ENCODE results near the gene SPINK6. TPM values are rescaled to one million over a fixed set of nuclear protein-coding genes. Genes with fewer than 3 reads are reported as not detected.
A peak's percentile ranks its signal among the peaks of the same experiment; 100 is the strongest.

Gene SPINK6
- polyA plus RNA-seq, 4 donors: not detected

DNA sequence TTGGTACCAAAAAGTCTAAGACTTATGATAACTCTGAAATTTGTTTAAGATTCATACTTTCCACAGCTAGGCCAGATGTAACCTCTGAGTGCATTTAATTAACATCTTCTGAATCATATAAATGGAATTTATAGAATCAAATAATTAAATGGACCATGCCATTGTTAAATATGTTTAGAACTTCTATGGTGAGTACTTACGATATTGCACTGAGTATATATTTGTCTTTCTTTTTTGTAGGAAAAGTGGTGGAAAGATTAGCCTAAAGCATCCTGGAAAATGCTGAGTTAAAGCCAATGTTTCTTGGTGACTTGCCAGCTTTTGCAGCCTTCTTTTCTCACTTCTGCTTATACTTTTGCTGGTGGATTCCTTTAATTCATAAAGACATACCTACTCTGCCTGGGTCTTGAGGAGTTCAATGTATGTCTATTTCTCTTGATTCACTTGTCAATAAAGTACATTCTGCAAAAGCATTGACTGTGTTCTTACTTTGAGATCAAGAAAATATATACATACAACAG lies 11.9 kb downstream of the SPINK6 start:
- no peak for DNase-seq (ENCODE audit: low read depth in 4 of 4, low spot score in 2 of 4)

DNA sequence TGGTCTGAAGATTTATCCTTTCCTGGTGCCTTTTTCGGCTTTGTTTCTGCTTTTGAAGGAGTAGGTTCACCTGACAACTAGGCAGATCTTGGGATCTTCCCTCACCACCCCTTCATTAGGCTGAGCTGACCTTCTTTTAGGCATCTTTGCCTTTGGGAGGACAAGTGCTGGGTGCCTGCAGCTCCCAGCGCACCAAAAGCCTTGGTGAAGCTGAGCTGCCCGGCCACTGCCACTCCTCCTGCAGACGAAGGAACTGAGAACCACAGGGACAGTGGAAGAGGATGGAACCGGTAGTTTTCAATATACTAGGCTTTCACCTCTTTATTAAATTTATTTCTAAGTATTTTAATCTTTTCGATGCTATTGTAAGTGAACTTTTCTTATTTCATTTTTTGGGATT lies 18.7 kb downstream of the SPINK6 start:
- no peak for DNase-seq (ENCODE audit: low read depth in 4 of 4, low spot score in 2 of 4)

DNA sequence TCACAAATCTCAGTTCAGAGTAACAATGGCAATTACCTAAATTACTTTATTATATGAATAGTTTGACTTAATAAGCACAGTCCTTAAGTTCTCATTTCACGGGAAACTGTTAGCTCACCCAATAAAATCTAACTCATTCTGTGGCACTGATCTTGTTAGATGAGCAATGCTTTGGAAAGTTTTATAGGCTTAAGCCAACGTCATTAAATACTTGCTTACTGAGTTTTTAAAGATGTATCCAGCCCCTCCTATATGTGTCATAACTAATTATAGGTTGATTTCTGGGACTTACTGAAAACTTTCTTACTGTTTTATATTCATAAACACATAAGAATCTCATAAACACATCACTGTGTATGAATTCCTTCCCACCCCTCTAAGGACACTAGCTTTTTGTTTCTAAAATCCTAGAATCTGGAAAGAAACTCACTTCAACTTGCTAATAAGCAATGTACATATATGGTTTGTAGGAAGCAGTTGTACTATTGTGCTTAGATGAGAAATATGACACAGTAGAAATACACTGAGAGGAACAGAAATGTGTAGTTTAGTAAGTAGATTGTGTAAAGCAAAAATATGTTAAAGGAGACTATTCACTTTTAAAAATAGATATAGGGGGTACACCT lies 21.4 kb downstream of the SPINK6 start:
- DNase-seq (ENCODE audit: low read depth in 4 of 4, low spot score in 2 of 4): no peak

DNA sequence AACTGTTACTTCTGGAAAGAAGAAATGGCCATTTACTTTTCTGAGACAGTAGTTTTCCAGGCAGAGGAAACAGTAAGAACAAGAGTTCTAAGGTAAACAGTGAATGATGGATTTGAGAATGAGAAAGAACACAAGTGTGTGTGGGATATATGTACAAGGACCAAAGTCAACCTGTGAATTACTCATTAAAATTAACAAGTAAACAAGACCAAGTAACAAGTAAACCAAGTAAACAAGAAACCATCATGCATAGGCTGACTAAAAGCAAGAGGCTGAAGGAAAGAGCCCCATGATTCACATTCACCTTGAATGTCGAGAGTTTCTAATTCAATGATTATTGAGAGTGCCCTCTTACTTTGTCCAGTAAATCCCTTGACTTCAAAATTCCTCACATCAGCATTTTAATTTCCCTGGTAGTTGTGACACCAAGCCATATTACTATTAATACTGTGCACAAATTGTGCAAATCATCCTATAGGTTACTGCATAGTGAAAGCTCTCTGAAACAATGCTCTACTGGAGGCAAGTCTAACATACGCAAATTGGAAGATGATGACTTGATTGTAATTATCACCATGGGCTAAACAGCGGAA lies 25.6 kb downstream of the SPINK6 start:
- no peak for DNase-seq (ENCODE audit: low read depth in 4 of 4, low spot score in 2 of 4)

DNA sequence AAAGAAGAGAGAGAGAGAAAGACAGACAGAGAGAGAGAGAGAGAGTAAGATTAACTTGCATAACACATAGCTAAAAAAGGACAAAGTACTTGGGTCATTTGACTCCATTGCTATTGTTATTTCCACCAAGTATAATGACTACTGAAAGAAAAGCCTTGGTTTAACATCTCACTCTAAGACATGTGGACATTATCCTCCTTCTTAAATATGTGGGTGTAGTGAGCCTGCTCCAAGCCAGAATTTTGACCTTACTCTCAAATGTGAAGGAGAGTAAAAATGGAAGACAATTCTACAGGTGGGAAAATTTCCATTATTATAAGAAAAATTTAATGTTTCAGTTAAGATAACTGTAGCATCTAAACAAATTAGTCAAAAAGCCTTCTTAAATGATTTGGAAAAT lies 27.0 kb downstream of the SPINK6 start:
- no peak for DNase-seq (ENCODE audit: low read depth in 4 of 4, low spot score in 2 of 4)

DNA sequence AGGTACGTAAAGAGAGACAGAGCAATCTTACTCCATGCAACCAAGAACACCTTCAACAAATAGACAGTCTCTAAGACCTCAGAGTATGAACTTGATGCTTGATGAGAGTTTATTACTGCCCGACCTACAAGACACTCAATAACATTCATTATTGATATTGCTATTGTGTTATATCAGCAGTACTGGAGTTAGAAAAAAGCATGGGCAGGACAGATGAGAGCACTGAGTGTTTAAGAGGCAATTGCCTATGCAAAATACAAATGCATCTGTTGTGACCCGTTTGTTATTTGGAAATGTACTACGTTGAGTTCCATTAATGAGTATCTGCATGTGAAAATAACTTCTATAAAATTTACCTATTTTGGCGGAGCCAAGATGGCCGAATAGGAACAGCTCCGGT lies 27.4 kb downstream of the SPINK6 start:
- no peak for DNase-seq (ENCODE audit: low read depth in 4 of 4, low spot score in 2 of 4)

DNA sequence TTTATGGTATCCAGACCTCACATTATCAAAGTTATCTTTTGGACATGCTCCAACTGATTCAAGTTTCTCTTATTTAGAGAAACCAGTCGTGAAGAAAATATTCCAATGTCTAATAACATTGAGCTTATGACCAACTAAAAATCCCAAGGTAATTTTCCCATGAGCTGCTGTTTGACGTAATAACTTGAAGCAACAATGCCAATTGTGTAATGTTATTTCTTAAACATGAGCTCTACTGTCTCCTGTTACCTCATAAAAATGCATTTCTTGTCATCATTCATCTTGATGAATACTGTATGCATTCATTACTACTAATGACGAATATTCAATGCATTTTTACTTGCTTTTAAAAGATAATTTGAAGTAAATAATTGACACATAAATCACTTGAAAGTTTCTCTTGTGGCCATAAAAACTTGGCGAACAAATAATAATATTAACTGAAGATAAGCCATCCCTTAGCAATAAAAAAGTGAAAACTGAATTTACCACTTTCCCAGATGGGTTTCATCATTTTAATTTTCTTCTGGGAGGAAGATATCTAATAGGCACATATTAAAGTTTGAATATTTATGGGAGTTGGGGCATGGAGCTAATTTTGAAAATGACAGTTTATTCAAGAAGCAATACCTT lies 35.1 kb downstream of the SPINK6 start:
- DNase-seq (ENCODE audit: low read depth in 4 of 4, low spot score in 2 of 4): peak in 1 of 4 donors; percentile 2

DNA sequence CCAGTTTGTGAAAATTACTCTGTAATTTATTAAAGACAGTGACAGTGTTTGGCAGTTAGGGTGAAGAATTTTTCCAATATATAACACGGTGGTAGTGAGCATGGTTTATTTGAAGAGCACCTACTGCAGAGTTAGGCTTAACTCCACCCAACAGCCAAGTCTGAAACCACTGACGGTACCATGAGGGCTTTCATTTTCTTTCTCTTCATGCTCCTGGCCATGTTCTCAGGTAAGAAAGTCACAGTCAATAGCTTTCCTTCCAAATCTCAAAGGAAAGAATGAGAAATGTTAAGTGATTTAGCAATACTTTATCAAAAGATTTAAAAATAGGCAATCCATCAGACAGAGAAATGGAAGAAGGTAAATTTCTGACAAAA lies 35.6 kb downstream of the SPINK6 start, which contains the start of gene MARCOL:
Gene MARCOL, plus strand, starts transcription at position 108 of the 377 bp plus-strand sequence. Its CDS starts 73 bp downstream, at position 181.
- DNase-seq (ENCODE audit: low read depth in 4 of 4, low spot score in 2 of 4): no peak

DNA sequence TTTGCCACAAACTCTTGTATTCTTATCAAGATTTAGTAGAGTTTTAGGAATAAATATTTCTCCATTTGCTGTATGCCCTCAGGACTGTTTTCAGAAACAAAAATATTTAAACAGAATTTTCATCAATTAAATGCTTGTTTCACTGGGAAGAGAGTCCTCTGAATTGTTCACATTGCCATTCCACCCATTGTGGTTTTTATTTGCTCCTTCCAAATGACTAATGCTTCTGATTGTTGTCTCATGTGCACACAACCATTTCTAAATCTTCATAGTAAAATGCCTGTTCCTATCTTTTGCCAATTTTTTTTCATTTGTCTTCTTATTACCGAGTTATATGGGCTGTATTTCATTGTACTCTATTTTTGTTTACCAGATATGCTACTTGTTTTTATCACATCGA lies 46.1 kb downstream of the SPINK6 start:
- DNase-seq (ENCODE audit: low read depth in 4 of 4, low spot score in 2 of 4): no peak

DNA sequence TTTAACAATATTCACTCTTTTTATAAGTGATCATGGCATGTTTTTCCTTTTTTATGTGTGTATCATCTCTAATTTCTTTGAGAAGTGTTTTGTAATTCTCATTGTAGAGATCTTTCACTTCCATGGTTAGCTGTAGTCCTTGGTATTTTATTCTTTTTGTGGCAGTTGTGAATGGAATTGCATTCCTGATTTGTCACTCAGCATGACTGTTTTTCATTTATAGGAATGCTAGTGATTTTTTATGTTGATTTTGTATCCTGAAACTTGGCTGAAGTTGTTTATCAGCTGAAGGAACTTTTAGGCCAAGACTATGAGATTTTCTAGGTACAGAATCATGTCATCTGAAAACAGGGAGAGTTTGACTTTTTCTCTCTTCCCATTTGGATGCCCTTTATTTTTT lies 52.6 kb downstream of the SPINK6 start:
- DNase-seq (ENCODE audit: low read depth in 4 of 4, low spot score in 2 of 4): no peak

DNA sequence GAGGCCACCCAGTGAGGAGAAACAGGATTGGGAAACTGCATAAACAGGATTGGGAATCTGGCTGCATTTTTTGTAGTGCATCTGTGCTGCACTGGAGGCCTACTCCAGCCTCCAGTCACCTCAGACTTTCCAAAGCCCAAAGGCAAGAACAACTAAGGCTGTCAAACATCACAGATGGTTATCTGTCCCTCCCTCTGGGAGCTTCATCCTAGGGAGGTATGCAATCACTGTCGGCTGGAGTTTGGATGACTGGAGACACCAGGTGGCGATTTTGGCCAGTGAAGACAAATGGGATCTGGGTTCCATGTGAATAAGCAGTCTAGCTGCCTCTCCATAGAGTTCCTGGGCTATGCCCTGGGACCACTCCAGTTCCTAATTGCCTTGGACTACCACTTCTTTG lies 56.4 kb downstream of the SPINK6 start:
- DNase-seq (ENCODE audit: low read depth in 4 of 4, low spot score in 2 of 4): no peak

DNA sequence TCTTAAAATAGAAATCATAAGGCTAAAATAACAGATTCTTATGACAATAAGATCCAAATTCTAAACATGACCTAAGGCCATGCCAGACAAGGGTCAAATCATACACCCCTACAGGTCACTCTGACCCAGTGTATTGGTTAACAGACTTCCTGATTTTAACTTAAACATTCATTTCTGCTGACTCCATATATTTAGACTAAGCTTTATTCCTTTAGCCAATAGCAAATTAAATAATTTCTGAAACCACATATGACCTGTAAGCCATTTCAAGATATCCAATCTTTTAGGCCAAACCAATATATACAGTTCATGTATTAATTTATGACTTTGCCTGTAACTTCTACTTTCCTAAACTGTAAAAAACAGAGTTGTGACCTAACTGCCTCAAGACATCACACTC lies 58.4 kb downstream of the SPINK6 start:
- DNase-seq (ENCODE audit: low read depth in 4 of 4, low spot score in 2 of 4): no peak

Other genes with a start within 250 kb of the SPINK6 start
- under 1 TPM; 0.27 to 0.86 (median 0.51) TPM for gene SPINK5, start 139.1 kb upstream of the SPINK6 start, polyA plus RNA-seq (ENCODE audit: insufficient read length in 4 of 4)
- not detected for gene SPINK14, start 34.5 kb upstream of the SPINK6 start, polyA plus RNA-seq (ENCODE audit: insufficient read length in 4 of 4)
- under 1 TPM in 1 of 4 donors, not detected in 3; 0.08 TPM for gene MARCOL, start 35.5 kb downstream of the SPINK6 start, polyA plus RNA-seq (ENCODE audit: insufficient read length in 4 of 4)
- under 1 TPM in 3 of 4 donors, not detected in 1; 0.23 to 0.79 (median 0.58) TPM for gene SPINK13, start 65.8 kb downstream of the SPINK6 start, polyA plus RNA-seq (ENCODE audit: insufficient read length in 4 of 4)
- under 1 TPM in 3 of 4 donors, not detected in 1; 0.28 to 0.85 (median 0.62) TPM for gene SPINK7, start 109.4 kb downstream of the SPINK6 start, polyA plus RNA-seq (ENCODE audit: insufficient read length in 4 of 4)
- gene SPINK9, start 132.5 kb downstream of the SPINK6 start, polyA plus RNA-seq (ENCODE audit: insufficient read length in 4 of 4): under 1 TPM in 2 of 4 donors, not detected in 2; 0.34 to 0.36 TPM
- 10 to 100 TPM; 38.7 to 55.2 (median 45.2) TPM for gene FBXO38, start 180.9 kb downstream of the SPINK6 start, polyA plus RNA-seq (ENCODE audit: insufficient read length in 4 of 4)